Upper lobe of right lung (tissue), 1 donor: ENCODE results near the gene GIPC3. TPM values are rescaled to one million over a fixed set of nuclear protein-coding genes. Genes with fewer than 3 reads are reported as not detected.

Experiments used
- ATAC-seq: fragments of 200-7000 bp; cut with Tn5 transposase; one replicate; pipeline ENCODE4 v1.9.1; 2020; ENCODE audit warnings: mild to moderate bottlenecking, moderate library complexity
- DNase-seq: peaks from one replicate; pipeline ENCODE4 v3.0.0-alpha.2; 2020
- H3K27ac ChIP-seq: fragments of 200-600 bp; one replicate; pipeline ENCODE4 v1.8.0; 2022
- H3K27me3 ChIP-seq: fragments of 200-600 bp; one replicate; pipeline ENCODE4 v1.8.0; 2022; ENCODE audit warnings: mild to moderate bottlenecking
- H3K36me3 ChIP-seq: fragments of 200-600 bp; one replicate; pipeline ENCODE4 v1.8.0; 2022
- H3K4me1 ChIP-seq: fragments of 200-600 bp; one replicate; pipeline ENCODE4 v1.8.0; 2022
- H3K4me3 ChIP-seq: fragments of 200-600 bp; one replicate; pipeline ENCODE4 v1.8.0; 2022; ENCODE audit warnings: mild to moderate bottlenecking
- H3K9me3 ChIP-seq: fragments of 200-600 bp; one replicate; pipeline ENCODE4 v1.8.0; 2022
- intact Hi-C: fragments of 100-400 bp; cut with DNase I; formaldehyde crosslinking; loops from one replicate; pipeline ENCODE4 v1.11.0; 2022
- total RNA-seq: library from RNA; stranded (reverse); fragmentation: NEBNext Ultra II Directional; extraction: Animal tissue kit (Norgen Biotek cat#: 25700); gene quantifications from one replicate; pipeline ENCODE4 v1.2.1, GENCODE V29; 2021
- TF ChIP-seq, protein P1 (sequence below): fragments of 200-600 bp; IDR thresholded peaks from one replicate; pipeline ENCODE4 v1.8.0; 2022; ENCODE audit warnings: antibody characterized with exemption
- donor health status: DM: no; HTN: yes; CAD: no; lungs with severe emphysema.

Gene GIPC3
- total RNA-seq, 1 donor from 2014 or later, result 6.5 TPM

DNA sequence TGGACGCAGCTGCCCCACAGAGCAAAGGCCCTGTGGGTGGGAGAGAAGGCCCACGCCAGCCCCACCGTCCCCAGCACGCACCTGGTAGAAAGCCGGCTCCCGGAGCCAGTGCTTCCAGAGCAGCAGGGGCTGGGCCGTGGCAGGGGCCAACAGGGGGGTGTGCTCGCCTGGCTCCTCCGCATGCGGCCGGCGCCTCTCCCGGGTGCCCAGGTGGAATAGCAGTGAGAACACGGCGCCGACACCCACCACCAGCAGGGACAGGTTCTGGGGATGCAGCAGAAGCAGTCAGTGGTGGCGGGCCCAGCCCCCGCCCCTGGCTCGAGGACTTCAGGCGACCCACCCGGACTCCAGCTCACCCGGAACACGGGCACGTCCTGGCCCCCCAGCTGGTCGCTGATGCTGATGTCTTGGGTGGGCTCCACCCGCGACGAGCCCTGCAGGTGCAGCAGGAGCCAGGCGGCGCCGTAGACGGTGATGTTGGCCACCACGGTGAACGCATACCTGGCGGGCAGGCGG is 37.5 kb upstream of the GIPC3 start:
- H3K4me1 ChIP-seq, result no peaks in the 10 kb centered on the region
- H3K36me3 ChIP-seq, result peaks cover 6% of the 10 kb centered on the region
- DNase-seq (no peak), ATAC-seq (no peak)
- H3K27me3 ChIP-seq, result no peaks in the 10 kb centered on the region
- H3K27ac ChIP-seq, result no peak overlapping the region
- H3K4me3 ChIP-seq, result no peak overlapping the region
- TF ChIP-seq, protein P1, sequence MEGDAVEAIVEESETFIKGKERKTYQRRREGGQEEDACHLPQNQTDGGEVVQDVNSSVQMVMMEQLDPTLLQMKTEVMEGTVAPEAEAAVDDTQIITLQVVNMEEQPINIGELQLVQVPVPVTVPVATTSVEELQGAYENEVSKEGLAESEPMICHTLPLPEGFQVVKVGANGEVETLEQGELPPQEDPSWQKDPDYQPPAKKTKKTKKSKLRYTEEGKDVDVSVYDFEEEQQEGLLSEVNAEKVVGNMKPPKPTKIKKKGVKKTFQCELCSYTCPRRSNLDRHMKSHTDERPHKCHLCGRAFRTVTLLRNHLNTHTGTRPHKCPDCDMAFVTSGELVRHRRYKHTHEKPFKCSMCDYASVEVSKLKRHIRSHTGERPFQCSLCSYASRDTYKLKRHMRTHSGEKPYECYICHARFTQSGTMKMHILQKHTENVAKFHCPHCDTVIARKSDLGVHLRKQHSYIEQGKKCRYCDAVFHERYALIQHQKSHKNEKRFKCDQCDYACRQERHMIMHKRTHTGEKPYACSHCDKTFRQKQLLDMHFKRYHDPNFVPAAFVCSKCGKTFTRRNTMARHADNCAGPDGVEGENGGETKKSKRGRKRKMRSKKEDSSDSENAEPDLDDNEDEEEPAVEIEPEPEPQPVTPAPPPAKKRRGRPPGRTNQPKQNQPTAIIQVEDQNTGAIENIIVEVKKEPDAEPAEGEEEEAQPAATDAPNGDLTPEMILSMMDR, result no peak
- no peaks in the 10 kb centered on the region for H3K9me3 ChIP-seq
- intact Hi-C loops, result loop anchor here (10.0 kb wide), 1 partner anchor 67 kb away; no protein-coding TSS in a partner anchor

GRCh38 chr19:3548606-3549005 is 36.7 kb upstream of the GIPC3 start:
- ATAC-seq (peak; percentile 59), DNase-seq (peak; percentile 82)
- no peaks in the 10 kb centered on the region for H3K9me3 ChIP-seq
- peaks cover 6% of the 10 kb centered on the region for H3K36me3 ChIP-seq
- TF ChIP-seq, protein P1, result no peak
- intact Hi-C loops, result loop anchor here (10.0 kb wide), 1 partner anchor 66 kb away; no protein-coding TSS in a partner anchor
- no peak overlapping the region for H3K27ac ChIP-seq
- H3K4me3 ChIP-seq, result no peak overlapping the region
- no peaks in the 10 kb centered on the region for H3K27me3 ChIP-seq
- H3K4me1 ChIP-seq, result no peaks in the 10 kb centered on the region

GRCh38 chr19:3549816-3550215 is 35.5 kb upstream of the GIPC3 start:
- ATAC-seq (no peak), DNase-seq (no peak)
- Histone ChIP-seq H3K4me3 (no peak overlapping the region), H3K27ac (no peak overlapping the region), H3K36me3 (peaks cover 6% of the 10 kb centered on the region), H3K27me3 (no peaks in the 10 kb centered on the region), H3K9me3 (no peaks in the 10 kb centered on the region), H3K4me1 (peaks cover 5% of the 10 kb centered on the region)
- TF ChIP-seq, protein P1, result no peak
- intact Hi-C loops, result loop anchor here (10.0 kb wide), 1 partner anchor 65 kb away; no protein-coding TSS in a partner anchor

GRCh38 chr19:3550947-3551791 is 34.1 kb upstream of the GIPC3 start:
- H3K9me3 ChIP-seq, result no peaks in the 10 kb centered on the region
- no peak for ATAC-seq
- H3K4me1 ChIP-seq, result peaks cover 13% of the 10 kb centered on the region
- TF ChIP-seq, protein P1, result no peak
- intact Hi-C loops, result no loop called here
- no peak overlapping the region for H3K27ac ChIP-seq
- H3K4me3 ChIP-seq, result no peak overlapping the region
- no peak for DNase-seq
- H3K27me3 ChIP-seq, result no peaks in the 10 kb centered on the region
- peaks cover 6% of the 10 kb centered on the region for H3K36me3 ChIP-seq

DNA sequence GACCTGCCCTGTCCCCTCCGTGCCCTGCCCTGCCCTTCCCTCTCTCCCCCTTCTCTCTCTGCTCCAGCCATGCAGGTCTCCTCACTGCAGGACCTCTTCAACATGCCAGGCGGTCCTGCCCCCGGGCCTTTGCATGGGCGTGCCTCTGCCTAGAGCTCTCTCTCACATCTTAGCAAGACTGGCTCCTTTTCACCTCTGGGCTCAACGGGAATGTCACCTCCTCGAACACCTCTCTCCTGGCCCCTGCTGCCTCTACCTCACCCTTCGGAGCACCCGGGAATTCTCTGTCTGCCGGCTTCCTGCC is 33.5 kb upstream of the GIPC3 start:
- intact Hi-C loops, result no loop called here
- H3K27ac ChIP-seq, result no peak overlapping the region
- H3K36me3 ChIP-seq, result peaks cover 6% of the 10 kb centered on the region
- no peaks in the 10 kb centered on the region for H3K27me3 ChIP-seq
- ATAC-seq (no peak), DNase-seq (no peak)
- no peak overlapping the region for H3K4me3 ChIP-seq
- peaks cover 18% of the 10 kb centered on the region for H3K4me1 ChIP-seq
- TF ChIP-seq, protein P1, result no peak
- H3K9me3 ChIP-seq, result no peaks in the 10 kb centered on the region
